SU-DHL-6 (cell line): Measurements from ENCODE around the gene TBATA.

ENCODE experiments used
- EZH2phosphoT487 ChIP-seq: fragments of 200-600 bp; sonication (generic), shearing (Covaris generic); conservative IDR thresholded peaks from 2 replicates; pipeline ENCODE4 v1.6.1; 2018; ENCODE audit warnings: mild to moderate bottlenecking, antibody characterized with exemption, low read length, moderate library complexity, mixed read lengths
- TF ChIP-seq, protein P1 (sequence below): fragments of 200-600 bp; sonication (generic); IDR thresholded peaks from one replicate; pipeline ENCODE4 v1.5.1; 2017; ENCODE audit warnings: antibody characterized with exemption, mild to moderate bottlenecking, low read length, moderate library complexity; ENCODE audit not compliant: insufficient read depth, poor library complexity, severe bottlenecking

DNA sequence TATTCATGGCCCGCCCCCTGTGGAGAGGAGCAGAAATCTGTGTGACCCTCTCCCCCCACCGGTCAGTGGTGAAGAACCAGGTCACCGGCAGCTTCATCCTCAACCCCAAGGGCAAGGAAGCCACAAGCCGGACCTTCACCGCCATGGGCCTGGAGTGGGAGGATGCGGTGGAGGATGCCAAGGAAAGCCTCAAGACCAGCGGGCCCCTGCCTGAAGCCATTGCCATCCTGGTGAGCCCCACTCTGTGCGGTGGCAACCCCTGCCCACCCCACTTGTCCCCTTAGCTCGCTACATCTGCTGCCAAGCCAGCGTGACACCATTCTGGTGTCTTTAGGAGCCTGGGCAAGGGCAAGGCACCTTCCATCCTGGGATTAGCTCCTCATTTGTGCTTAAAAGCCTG lies 35.4 kb downstream of the TBATA start:
- TF ChIP-seq, protein P1, sequence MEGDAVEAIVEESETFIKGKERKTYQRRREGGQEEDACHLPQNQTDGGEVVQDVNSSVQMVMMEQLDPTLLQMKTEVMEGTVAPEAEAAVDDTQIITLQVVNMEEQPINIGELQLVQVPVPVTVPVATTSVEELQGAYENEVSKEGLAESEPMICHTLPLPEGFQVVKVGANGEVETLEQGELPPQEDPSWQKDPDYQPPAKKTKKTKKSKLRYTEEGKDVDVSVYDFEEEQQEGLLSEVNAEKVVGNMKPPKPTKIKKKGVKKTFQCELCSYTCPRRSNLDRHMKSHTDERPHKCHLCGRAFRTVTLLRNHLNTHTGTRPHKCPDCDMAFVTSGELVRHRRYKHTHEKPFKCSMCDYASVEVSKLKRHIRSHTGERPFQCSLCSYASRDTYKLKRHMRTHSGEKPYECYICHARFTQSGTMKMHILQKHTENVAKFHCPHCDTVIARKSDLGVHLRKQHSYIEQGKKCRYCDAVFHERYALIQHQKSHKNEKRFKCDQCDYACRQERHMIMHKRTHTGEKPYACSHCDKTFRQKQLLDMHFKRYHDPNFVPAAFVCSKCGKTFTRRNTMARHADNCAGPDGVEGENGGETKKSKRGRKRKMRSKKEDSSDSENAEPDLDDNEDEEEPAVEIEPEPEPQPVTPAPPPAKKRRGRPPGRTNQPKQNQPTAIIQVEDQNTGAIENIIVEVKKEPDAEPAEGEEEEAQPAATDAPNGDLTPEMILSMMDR = no peak
- TF ChIP-seq EZH2phosphoT487 = no peak
